Neural progenitor cell (in vitro differentiated cells): Measurements from ENCODE around the gene ELOVL6. TPM values are rescaled to one million over a fixed set of nuclear protein-coding genes. Genes with fewer than 3 reads are reported as not detected.

Experiments
- DNase-seq: peaks from one replicate; pipeline ENCODE4 v3.0.0-alpha.2; 2016; ENCODE audit warnings: low spot score
- H2AFZ ChIP-seq: fragments of 200-600 bp; sonication (generic); replicated peaks from 2 replicates; pipeline ENCODE4 v1.6.1; 2016; ENCODE audit warnings: antibody characterized with exemption
- H3F3A ChIP-seq: fragments of 200-600 bp; sonication (generic); 2 replicates; pipeline ENCODE4 v1.6.1; 2016; ENCODE audit warnings: antibody characterized with exemption, low read depth
- H3K27ac ChIP-seq: fragments of 200-600 bp; sonication (generic); 2 replicates; pipeline ENCODE4 v1.5.1; 2016; ENCODE audit warnings: mild to moderate bottlenecking
- H3K27me3 ChIP-seq: fragments of 200-600 bp; sonication (generic); 2 replicates; pipeline ENCODE4 v1.6.1; 2016; ENCODE audit warnings: mild to moderate bottlenecking, moderate library complexity
- H3K36me3 ChIP-seq: fragments of 200-600 bp; sonication (generic); 2 replicates; pipeline ENCODE4 v1.5.1; 2016
- H3K4me1 ChIP-seq: fragments of 200-600 bp; sonication (generic); 2 replicates; pipeline ENCODE4 v1.6.1; 2016; ENCODE audit warnings: mixed run types
- H3K4me2 ChIP-seq: fragments of 200-600 bp; sonication (generic); 2 replicates; pipeline ENCODE4 v1.6.1; 2016
- H3K4me3 ChIP-seq: fragments of 200-600 bp; sonication (generic); 2 replicates; pipeline ENCODE4 v1.5.1; 2016
- H3K79me2 ChIP-seq: fragments of 200-600 bp; sonication (generic); 2 replicates; pipeline ENCODE4 v1.6.1; 2016; ENCODE audit warnings: low read depth
- H3K9ac ChIP-seq: fragments of 200-600 bp; sonication (generic); 2 replicates; pipeline ENCODE4 v1.6.1; 2016
- H3K9me3 ChIP-seq: fragments of 200-600 bp; sonication (generic); 2 replicates; pipeline ENCODE4 v1.5.1; 2016; ENCODE audit warnings: low read depth
- H4K20me1 ChIP-seq: fragments of 200-600 bp; sonication (generic); 2 replicates; pipeline ENCODE4 v1.6.1; 2016; ENCODE audit warnings: low read depth
- H3K27ac Mint-ChIP-seq: 3 replicates; pipeline ENCODE4 v1.8.0; 2021; ENCODE audit warnings: mixed read lengths
- H3K27me3 Mint-ChIP-seq: 2 replicates; pipeline ENCODE4 v1.8.0; 2022; ENCODE audit warnings: low read depth, mild to moderate bottlenecking, inconsistent platforms, moderate library complexity, mixed read lengths; ENCODE audit not compliant: insufficient read depth
- H3K36me3 Mint-ChIP-seq: 3 replicates; pipeline ENCODE4 v1.8.0; 2021; ENCODE audit warnings: mixed read lengths
- H3K4me1 Mint-ChIP-seq: 3 replicates; pipeline ENCODE4 v1.8.0; 2021; ENCODE audit warnings: mixed read lengths
- H3K4me3 Mint-ChIP-seq: 3 replicates; pipeline ENCODE4 v1.8.0; 2021; ENCODE audit warnings: mild to moderate bottlenecking, moderate library complexity, mixed read lengths
- H3K9me3 Mint-ChIP-seq: 3 replicates; pipeline ENCODE4 v1.8.0; 2020; ENCODE audit warnings: mixed read lengths
- EZH2 ChIP-seq: fragments of 200-600 bp; sonication (generic); IDR thresholded peaks from 2 replicates; pipeline ENCODE4 v1.6.1; 2017; ENCODE audit warnings: antibody characterized with exemption, mild to moderate bottlenecking, moderate library complexity
- EZH2phosphoT487 ChIP-seq: fragments of 200-600 bp; sonication (generic); IDR thresholded peaks from 2 replicates; pipeline ENCODE4 v1.6.1; 2017; ENCODE audit warnings: antibody characterized with exemption
- total RNA-seq: library from RNA; depleted of rRNA; stranded (reverse); fragments of >200 nt; gene quantifications from 2 replicates; pipeline ENCODE4 v1.2.3, GENCODE V29; 2015; ENCODE audit warnings: low replicate concordance
- TF ChIP-seq, protein P1 (sequence below): fragments of 200-600 bp; sonication (generic); IDR thresholded peaks from 2 replicates; pipeline ENCODE4 v1.5.1; 2017; ENCODE audit warnings: antibody characterized with exemption, mild to moderate bottlenecking

The ELOVL6 gene
- total RNA-seq, 1 donor from 2014 or later: 54.4 TPM

DNA sequence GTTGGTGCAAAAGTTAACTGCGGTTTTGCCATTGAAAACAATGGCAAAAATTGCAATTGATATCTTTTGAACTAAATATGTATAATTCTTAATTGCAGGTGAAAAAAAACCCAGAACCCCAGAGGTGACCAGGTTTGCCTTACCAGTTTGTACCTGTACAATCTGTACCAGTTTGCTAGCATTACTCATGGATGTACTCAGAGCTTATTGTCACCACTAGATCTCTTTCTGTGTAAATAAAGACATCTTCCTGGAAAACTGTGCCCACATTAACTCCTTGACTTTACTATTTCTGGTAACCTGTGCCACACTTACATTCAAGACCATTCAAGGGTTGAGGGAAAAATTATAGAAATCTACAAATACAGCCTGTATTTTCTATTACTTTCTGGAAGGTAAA lies 139.7 kb downstream of the ELOVL6 start:
- peaks cover 7% of the 10 kb centered on the region for H3K79me2 ChIP-seq
- no peak overlapping the region for H3K4me2 ChIP-seq
- H3K9me3 ChIP-seq: no peaks in the 10 kb centered on the region
- no peak for DNase-seq
- no peaks in the 10 kb centered on the region for H3K27me3 ChIP-seq
- peaks cover 3% of the 10 kb centered on the region for H4K20me1 ChIP-seq
- H3F3A ChIP-seq: no peaks in the 10 kb centered on the region
- H3K4me3 ChIP-seq: no peak overlapping the region
- H3K36me3 ChIP-seq: no peaks in the 10 kb centered on the region
- H3K27ac ChIP-seq: no peak overlapping the region
- H3K4me1 ChIP-seq: peaks cover 13% of the 10 kb centered on the region
- Mint-ChIP-seq H3K36me3 (peaks cover 17% of the 10 kb centered on the region), H3K27me3 (no peaks in the 10 kb centered on the region), H3K4me3 (no peak overlapping the region), H3K4me1 (peaks cover 10% of the 10 kb centered on the region), H3K9me3 (no peaks in the 10 kb centered on the region), H3K27ac (no peak overlapping the region)
- TF ChIP-seq EZH2phosphoT487 (no peak), EZH2 (no peak)
- TF ChIP-seq, protein P1, sequence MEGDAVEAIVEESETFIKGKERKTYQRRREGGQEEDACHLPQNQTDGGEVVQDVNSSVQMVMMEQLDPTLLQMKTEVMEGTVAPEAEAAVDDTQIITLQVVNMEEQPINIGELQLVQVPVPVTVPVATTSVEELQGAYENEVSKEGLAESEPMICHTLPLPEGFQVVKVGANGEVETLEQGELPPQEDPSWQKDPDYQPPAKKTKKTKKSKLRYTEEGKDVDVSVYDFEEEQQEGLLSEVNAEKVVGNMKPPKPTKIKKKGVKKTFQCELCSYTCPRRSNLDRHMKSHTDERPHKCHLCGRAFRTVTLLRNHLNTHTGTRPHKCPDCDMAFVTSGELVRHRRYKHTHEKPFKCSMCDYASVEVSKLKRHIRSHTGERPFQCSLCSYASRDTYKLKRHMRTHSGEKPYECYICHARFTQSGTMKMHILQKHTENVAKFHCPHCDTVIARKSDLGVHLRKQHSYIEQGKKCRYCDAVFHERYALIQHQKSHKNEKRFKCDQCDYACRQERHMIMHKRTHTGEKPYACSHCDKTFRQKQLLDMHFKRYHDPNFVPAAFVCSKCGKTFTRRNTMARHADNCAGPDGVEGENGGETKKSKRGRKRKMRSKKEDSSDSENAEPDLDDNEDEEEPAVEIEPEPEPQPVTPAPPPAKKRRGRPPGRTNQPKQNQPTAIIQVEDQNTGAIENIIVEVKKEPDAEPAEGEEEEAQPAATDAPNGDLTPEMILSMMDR: no peak
- no peak overlapping the region for H3K9ac ChIP-seq
- H2AFZ ChIP-seq: no peak overlapping the region

DNA sequence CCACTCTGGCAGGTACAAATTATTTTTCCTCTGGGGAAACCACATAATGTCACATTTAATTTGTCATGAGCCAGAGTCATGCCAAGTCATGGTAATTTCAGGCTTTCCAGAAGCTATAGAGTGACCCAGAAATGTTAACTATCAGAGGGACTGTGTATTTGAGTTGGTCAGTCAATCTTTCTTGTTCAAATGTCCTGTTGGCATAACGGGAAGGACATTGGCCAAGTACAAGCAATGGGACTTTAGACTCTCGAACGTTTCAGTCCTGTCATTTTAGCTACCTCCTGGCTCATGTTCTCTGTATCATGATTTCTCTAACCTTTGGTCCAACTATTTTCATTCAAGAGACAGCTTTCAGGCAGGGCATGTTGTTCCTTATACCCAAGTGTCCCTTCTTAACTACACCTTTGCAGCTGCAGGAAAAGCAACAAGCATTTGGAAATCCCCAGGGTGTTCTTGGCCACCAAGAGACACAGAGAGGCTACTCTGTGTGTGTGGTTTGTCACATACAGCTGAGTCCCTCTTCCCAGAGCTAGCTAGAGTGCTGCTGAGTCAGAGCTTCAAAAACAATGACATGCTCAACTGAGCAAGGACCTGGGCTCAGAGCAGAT lies 143.2 kb downstream of the ELOVL6 start:
- H3K9me3 Mint-ChIP-seq: no peaks in the 10 kb centered on the region

DNA sequence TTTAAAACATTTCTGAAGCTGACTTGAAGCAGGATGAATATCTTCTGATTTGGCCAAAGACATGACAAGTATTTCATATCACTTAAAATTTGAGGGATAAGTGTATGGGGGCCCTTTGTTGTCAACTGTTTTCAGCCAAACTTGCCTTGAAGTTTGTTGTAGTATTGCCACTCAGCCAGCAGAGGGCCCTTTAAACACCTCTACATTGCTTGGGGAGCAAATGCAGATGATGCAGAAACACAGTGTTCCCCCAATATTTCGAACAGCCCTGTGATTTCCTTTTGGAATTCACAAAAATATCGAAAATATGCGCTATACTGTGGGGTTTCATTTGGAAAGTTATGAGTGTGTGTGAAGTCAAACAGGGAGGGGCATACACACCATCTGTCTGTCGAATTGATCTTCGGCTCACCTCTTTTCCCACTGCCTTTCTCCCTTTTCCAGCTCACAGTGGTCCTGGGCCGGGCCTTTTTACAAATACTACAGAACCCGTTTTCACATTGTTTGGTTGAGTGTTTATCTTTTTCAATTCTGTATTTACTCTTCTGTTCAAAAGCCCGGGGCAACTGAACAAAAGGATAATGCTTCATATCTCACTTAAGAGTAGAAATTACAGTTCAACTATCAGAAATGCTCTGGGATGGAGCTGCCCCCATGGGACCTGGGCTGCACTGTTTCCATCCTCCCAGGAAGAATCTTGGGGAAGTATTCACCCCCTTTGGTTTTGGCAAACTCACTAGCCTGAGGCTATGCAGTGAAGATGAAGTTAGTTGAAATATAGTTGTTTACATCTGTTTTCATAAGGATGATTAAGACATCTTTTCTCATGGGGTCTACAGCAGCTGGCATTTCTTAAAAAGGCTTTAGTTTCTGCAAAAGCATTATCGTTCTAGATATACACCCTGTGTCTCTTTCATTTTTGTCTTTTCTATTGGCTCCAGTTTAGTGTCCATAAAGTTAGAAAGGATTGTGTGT lies 148.2 kb downstream of the ELOVL6 start:
- Mint-ChIP-seq H3K36me3 (peaks cover 39% of the 10 kb centered on the region), H3K27me3 (no peaks in the 10 kb centered on the region), H3K4me1 (peaks cover 9% of the 10 kb centered on the region), H3K9me3 (no peaks in the 10 kb centered on the region), H3K27ac (no peak overlapping the region), H3K4me3 (no peak overlapping the region)
- no peaks in the 10 kb centered on the region for H3K79me2 ChIP-seq
- H3K27ac ChIP-seq: no peak overlapping the region
- peaks cover 12% of the 10 kb centered on the region for H3K36me3 ChIP-seq
- H2AFZ ChIP-seq: no peak overlapping the region
- no peak overlapping the region for H3K9ac ChIP-seq
- H3K4me3 ChIP-seq: no peak overlapping the region
- no peaks in the 10 kb centered on the region for H4K20me1 ChIP-seq
- no peaks in the 10 kb centered on the region for H3K27me3 ChIP-seq
- H3F3A ChIP-seq: no peaks in the 10 kb centered on the region
- H3K9me3 ChIP-seq: no peaks in the 10 kb centered on the region
- no peak overlapping the region for H3K4me2 ChIP-seq
- no peak for TF ChIP-seq EZH2
- TF ChIP-seq EZH2phosphoT487: no peak
- TF ChIP-seq, protein P1: peak; percentile 80
- peak; percentile 60 for DNase-seq
- no peaks in the 10 kb centered on the region for H3K4me1 ChIP-seq

More for the DNA sequence above, 143.2 kb downstream of the ELOVL6 start:
- Mint-ChIP-seq H3K36me3 (peaks cover 39% of the 10 kb centered on the region), H3K4me3 (no peak overlapping the region), H3K27me3 (no peaks in the 10 kb centered on the region), H3K27ac (no peak overlapping the region), H3K4me1 (peaks cover 10% of the 10 kb centered on the region)
- H3K79me2 ChIP-seq: no peaks in the 10 kb centered on the region
- H3F3A ChIP-seq: no peaks in the 10 kb centered on the region
- no peak overlapping the region for H3K4me2 ChIP-seq
- TF ChIP-seq EZH2phosphoT487 (no peak), EZH2 (no peak)
- TF ChIP-seq, protein P1: no peak
- peak; percentile 2 for DNase-seq
- no peak overlapping the region for H2AFZ ChIP-seq
- H3K36me3 ChIP-seq: no peaks in the 10 kb centered on the region
- no peaks in the 10 kb centered on the region for H3K27me3 ChIP-seq
- H3K27ac ChIP-seq: peak overlapping the region; percentile 21
- H3K4me1 ChIP-seq: peaks cover 13% of the 10 kb centered on the region
- H3K9me3 ChIP-seq: no peaks in the 10 kb centered on the region
- H4K20me1 ChIP-seq: no peaks in the 10 kb centered on the region
- H3K4me3 ChIP-seq: no peak overlapping the region
- no peak overlapping the region for H3K9ac ChIP-seq
